HG02798 (cell line): ENCODE results near the gene DOHH.

Source experiments
- ATAC-seq: cut with Tn5 transposase; IDR thresholded peaks from one replicate; pipeline ENCODE4 v1.9.1; 2021; ENCODE audit warnings: mild to moderate bottlenecking; ENCODE audit not compliant: unreplicated experiment, poor library complexity

Gene DOHH

GRCh38 chr19:3500429-3501101 lies at the start of gene DOHH:
Gene DOHH (minus strand): TSS chr19:3500674. CDS start chr19:3496814, 3,860 bp downstream.
- ATAC-seq, result peak; percentile 87

- ATAC-seq, result no peak
These were observed 49.3 kb upstream of the DOHH start for GRCh38 chr19:3549816-3550215.

GRCh38 chr19:3548606-3549005 lies 48.1 kb upstream of the DOHH start:
- ATAC-seq, result no peak

- ATAC-seq, result no peak
These were observed 47.4 kb upstream of the DOHH start for GRCh38 chr19:3547767-3548282.

GRCh38 chr19:3547301-3547731 lies 46.8 kb upstream of the DOHH start:
- no peak for ATAC-seq

- ATAC-seq, result no peak
These were observed 45.6 kb upstream of the DOHH start for GRCh38 chr19:3546119-3546518.

- ATAC-seq, result no peak
These were observed 45.2 kb upstream of the DOHH start for GRCh38 chr19:3545669-3546034.

- ATAC-seq, result peak; percentile 46
These were observed 44.5 kb upstream of the DOHH start for GRCh38 chr19:3544742-3545668.

GRCh38 chr19:3544058-3544376 lies 43.5 kb upstream of the DOHH start:
- no peak for ATAC-seq

- ATAC-seq, result no peak
These were observed 42.9 kb upstream of the DOHH start for GRCh38 chr19:3543150-3544057.

- ATAC-seq, result no peak
These were observed 39.3 kb upstream of the DOHH start for GRCh38 chr19:3539756-3540118.

GRCh38 chr19:3538965-3539755 lies 38.7 kb upstream of the DOHH start, which contains the start of gene TEKTIP1:
Gene TEKTIP1 (plus strand): TSS chr19:3539174. CDS start chr19:3539178, 4 bp downstream.
- ATAC-seq, result no peak

- ATAC-seq, result no peak
These were observed 37.9 kb upstream of the DOHH start for GRCh38 chr19:3538258-3538929.

- ATAC-seq, result no peak
These were observed 37.2 kb upstream of the DOHH start for GRCh38 chr19:3537438-3538240.

- ATAC-seq, result no peak
These were observed 36.6 kb upstream of the DOHH start for GRCh38 chr19:3537101-3537437.

- no peak for ATAC-seq
These were observed 36.1 kb upstream of the DOHH start for GRCh38 chr19:3536429-3537100.

- ATAC-seq, result no peak
These were observed 35.5 kb upstream of the DOHH start for GRCh38 chr19:3535981-3536380.

- ATAC-seq, result no peak
These were observed 35.1 kb upstream of the DOHH start for GRCh38 chr19:3535563-3535965.
